GM21526 (cell line): ENCODE measurements around the gene NFASC.

ENCODE experiments used
- ATAC-seq: cut with Tn5 transposase; IDR thresholded peaks from one replicate; pipeline ENCODE4 v1.9.1; 2021; ENCODE audit warnings: moderate library complexity; ENCODE audit not compliant: unreplicated experiment, low FRiP score

The NFASC gene

GRCh38 chr1:204870160-204870912 lies at the start of gene NFASC:
TSS of gene NFASC (plus strand) at chr1:204870862. CDS start at chr1:204944316, 73,454 bp downstream.
- no peak for ATAC-seq

GRCh38 chr1:204821476-204821875 lies 49.2 kb upstream of the NFASC start:
- no peak for ATAC-seq

GRCh38 chr1:204821924-204822323 lies 48.7 kb upstream of the NFASC start:
- ATAC-seq = no peak

GRCh38 chr1:204826970-204827369 lies 43.7 kb upstream of the NFASC start:
- no peak for ATAC-seq

GRCh38 chr1:204828352-204828850 lies 42.3 kb upstream of the NFASC start:
- no peak for ATAC-seq

- no peak for ATAC-seq
Measured at GRCh38 chr1:204829133-204829825, 41.4 kb upstream of the NFASC start.

GRCh38 chr1:204830747-204831146 lies 39.9 kb upstream of the NFASC start:
- ATAC-seq = no peak

- no peak for ATAC-seq
Measured at GRCh38 chr1:204831186-204831585, 39.5 kb upstream of the NFASC start.

- ATAC-seq = no peak
Measured at GRCh38 chr1:204834336-204834735, 36.3 kb upstream of the NFASC start.

GRCh38 chr1:204834752-204835151 lies 35.9 kb upstream of the NFASC start:
- no peak for ATAC-seq

GRCh38 chr1:204835737-204836136 lies 34.9 kb upstream of the NFASC start:
- ATAC-seq = no peak

GRCh38 chr1:204836856-204837255 lies 33.8 kb upstream of the NFASC start:
- ATAC-seq = no peak

GRCh38 chr1:204837440-204838084 lies 33.1 kb upstream of the NFASC start:
- no peak for ATAC-seq

GRCh38 chr1:204841316-204841715 lies 29.3 kb upstream of the NFASC start:
- no peak for ATAC-seq

GRCh38 chr1:204841798-204842197 lies 28.9 kb upstream of the NFASC start:
- no peak for ATAC-seq

- no peak for ATAC-seq
Measured at GRCh38 chr1:204842369-204842768, 28.3 kb upstream of the NFASC start.

- ATAC-seq = no peak
Measured at GRCh38 chr1:204842892-204843291, 27.8 kb upstream of the NFASC start.

GRCh38 chr1:204846546-204846945 lies 24.1 kb upstream of the NFASC start:
- ATAC-seq = no peak

GRCh38 chr1:204848579-204848978 lies 22.1 kb upstream of the NFASC start:
- no peak for ATAC-seq

- ATAC-seq = no peak
Measured at GRCh38 chr1:204852854-204853253, 17.8 kb upstream of the NFASC start.

- no peak for ATAC-seq
Measured at GRCh38 chr1:204853436-204853835, 17.2 kb upstream of the NFASC start.
